HG02588 (cell line): Measurements from ENCODE around the gene RBM33.
"Not testable (repeated sequence)": the region's sequence is repeated elsewhere in the genome, so short reads cannot be mapped to it uniquely, and the experiment has no call there.

Experiments
- ATAC-seq: cut with Tn5 transposase; IDR thresholded peaks from one replicate; pipeline ENCODE4 v1.9.1; 2021; ENCODE audit warnings: mild to moderate bottlenecking, moderate library complexity; ENCODE audit not compliant: unreplicated experiment

The RBM33 gene, protein sequence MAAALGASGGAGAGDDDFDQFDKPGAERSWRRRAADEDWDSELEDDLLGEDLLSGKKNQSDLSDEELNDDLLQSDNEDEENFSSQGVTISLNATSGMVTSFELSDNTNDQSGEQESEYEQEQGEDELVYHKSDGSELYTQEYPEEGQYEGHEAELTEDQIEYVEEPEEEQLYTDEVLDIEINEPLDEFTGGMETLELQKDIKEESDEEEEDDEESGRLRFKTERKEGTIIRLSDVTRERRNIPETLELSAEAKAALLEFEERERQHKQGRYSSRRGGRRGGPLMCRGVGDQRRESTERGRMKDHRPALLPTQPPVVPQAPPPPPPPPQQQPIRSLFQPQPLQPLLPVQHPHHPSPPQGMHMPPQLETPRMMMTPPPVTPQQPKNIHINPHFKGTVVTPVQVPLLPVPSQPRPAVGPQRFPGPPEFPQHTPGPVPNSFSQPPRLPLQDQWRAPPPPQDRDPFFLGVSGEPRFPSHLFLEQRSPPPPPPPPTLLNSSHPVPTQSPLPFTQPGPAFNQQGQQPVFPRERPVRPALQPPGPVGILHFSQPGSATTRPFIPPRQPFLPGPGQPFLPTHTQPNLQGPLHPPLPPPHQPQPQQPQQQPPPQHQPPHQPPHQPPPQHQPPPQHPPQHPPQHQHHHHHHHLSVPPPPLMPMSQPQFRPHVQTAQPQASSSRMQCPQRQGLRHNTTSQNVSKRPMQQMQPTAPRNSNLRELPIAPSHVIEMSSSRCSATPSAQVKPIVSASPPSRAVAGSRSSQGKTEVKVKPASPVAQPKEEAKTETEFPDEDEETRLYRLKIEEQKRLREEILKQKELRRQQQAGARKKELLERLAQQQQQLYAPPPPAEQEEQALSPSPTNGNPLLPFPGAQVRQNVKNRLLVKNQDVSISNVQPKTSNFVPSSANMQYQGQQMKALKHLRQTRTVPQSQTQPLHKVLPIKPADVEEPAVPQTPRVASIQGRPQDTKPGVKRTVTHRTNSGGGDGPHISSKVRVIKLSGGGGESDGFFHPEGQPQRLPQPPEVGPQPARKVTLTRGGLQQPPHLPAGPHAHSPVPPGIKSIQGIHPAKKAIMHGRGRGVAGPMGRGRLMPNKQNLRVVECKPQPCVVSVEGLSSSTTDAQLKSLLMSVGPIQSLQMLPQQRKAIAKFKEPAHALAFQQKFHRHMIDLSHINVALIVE

DNA sequence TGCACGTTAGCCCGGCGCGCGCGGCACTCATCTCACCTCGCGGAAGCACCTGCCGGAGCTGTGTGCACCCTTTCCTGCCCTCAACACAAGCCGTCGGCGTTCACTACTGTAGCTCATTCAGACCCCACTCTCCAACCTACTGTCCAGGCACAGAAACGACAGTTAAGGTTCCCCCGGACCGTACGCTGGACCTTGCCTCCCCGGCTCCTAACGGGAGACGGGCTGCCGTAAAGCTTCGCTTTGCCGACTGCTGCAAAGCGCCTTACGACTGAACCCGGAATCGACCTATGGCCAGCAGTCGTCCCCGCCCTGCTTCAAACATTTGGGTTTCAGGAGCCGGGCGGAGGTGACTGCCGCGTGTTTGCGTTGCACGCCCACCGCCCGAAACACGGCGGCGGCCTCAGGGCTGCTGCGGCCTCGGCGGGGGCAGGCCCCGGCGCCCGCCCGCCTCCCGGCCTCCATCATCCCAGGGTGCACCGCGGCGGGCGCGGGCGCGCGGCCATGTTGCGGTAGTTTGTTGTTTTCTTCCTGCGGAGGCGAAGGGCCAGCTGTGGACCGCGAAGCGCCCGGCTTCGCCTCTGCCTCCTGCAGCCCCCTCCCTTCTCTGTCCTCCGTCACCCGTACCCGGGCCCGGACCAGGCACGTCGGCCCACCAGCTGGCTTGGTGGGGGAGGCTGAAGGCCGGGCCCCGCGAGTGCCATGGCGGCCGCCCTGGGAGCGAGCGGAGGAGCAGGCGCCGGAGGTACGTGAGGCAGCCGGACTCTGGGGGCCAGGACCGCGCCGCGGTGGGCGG is at the start of gene RBM33:
Gene RBM33 (plus strand): TSS at position 484 of the 793 bp plus-strand sequence. CDS start 216 bp downstream, at position 700.
- ATAC-seq = peak; percentile 78

DNA sequence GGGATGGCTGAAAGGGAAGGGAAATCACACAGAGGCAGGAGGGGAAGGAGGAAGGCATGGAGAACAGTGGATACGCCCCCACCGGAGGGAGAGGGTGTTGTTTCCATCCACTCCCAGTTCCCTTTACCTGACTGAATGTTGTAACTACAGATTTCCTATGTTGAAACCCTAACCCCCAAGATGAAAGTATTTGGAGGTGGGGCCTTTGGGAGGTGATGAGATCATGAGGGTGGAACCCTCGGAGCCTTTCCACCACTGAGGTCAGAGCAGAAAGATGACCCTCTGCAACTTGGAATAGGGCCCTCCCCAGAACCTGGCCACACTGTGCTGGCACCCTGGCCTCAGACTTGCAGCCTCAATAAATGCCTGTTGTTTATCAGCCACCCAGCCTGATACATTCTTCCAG is 49.5 kb upstream of the RBM33 start:
- ATAC-seq = no peak

DNA sequence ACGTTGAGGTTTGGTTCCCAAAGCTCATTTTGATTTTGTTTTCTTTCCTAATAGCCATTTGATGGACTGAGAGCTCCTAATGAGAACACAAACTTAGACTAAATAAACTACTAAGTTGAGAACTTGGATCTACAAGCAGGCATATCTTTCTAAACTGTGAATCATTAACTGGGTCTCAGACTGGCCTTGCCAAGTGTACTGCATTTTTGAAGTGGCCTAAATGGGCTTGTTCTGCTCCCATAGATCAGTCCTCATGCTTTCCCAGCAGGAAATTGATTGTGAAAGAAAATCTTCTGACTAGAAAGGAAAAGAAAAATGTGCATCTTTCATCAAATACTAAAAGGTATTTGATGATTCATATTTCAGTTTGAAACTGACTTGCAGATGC is 46.7 kb upstream of the RBM33 start:
- no peak for ATAC-seq

DNA sequence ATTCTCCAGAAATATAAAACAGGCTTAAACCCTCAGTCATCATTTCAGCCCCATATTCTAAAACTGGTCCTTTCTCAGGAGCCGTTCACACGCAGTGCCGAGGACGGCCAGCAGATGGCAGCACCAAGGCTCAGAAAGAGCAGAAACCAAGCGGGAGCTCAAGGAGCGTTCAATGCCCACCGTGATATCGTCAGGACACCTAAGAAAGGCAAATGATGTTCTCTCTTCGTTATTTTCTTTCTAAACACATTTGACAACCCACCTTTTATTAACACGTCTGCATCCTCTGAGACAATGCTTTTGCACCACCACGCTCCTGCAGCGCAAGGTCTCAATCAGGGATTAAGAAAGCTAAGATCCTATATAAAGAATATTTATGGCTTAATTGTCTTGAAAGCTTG is 45.7 kb upstream of the RBM33 start:
- peak; percentile 49 for ATAC-seq

GRCh38 chr7:155602156-155602555 is 42.3 kb upstream of the RBM33 start:
- no peak for ATAC-seq

- no peak for ATAC-seq
Measured at GRCh38 chr7:155602750-155603149, 41.7 kb upstream of the RBM33 start.

DNA sequence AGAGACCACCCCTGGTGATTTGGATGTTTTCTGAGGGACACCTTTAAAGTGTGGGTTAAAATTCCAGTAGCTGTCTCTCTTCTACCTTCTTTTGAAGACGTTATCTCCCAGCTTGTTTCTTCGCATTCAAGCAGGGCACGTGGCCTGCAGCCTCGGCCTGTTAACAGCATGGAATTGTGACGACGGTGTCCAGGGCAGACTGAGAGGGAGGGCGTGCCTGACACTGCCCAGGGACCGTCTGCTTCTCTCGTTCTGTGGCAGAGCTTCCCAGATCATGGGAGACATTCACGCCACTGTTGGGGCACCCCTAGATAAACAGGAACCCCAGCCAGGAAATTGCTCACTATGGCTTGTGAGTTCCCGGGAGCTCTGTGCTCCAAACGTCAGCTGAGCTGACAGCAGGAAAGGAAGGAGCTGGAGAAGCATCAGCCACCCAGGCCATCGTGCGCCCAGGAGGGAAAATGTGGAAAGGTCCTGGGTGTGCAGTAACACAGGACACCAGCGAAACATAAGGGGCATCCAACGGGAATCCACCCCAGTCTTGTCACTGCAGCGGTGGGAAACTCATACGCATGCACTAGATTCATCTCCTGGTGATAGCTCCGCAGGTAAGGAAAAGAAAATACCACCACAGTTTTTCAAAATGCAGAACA is 41.1 kb upstream of the RBM33 start:
- no peak for ATAC-seq

DNA sequence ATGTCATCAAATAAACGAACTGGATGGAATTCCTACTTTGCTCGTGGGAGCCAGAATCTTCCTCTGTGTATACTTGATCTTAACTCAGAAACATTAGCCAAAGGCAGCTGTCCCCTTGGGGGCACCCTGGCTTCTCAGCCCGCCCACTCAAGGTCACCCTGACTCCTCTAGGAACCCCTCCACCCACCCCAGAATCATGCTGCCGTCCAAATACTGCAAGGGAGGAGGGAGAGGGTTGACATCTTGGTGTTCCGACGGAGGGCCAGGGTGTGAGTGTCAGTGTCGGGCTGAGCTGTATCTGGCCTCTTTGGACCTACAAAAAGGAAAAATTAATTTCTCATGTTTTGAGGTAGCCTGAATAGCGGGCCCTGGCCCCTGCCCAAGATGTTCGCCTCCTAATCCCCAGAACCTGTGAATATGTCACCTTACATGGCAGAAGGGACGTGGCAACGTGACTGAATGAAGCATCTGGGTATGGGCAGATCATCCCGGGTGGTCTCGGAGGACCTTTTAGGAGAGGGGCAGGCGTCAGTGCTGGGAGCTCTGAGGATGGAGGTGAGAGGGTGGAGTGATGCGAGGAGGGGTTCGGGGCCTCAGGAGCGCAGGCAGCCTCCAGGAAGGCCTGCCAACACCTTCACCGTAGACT is 40.5 kb upstream of the RBM33 start:
- no peak for ATAC-seq

GRCh38 chr7:155604504-155604997 is 39.9 kb upstream of the RBM33 start:
- no peak for ATAC-seq

DNA sequence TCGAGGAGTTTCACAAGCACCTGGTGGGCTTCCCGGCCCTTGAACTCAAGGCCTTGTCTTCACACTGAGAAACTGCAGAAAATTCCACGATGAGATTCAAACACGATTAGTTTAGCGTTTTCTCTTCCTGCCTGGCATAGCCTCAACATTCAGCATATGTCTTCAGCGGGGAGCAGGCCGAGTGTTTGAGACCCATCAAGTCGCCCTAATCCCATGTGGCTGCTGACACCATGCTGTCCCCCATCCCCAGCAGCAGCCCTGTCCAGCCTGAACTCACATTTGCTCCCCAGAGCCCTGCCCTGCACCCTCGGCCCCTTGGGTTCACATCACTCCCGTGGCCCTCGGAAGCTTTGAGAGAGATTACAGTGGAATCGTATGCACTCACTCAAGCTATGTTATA is 35.3 kb upstream of the RBM33 start:
- no peak for ATAC-seq

- ATAC-seq = no peak
Measured at GRCh38 chr7:155610633-155611193, 33.7 kb upstream of the RBM33 start.

GRCh38 chr7:155611808-155612447 is 32.5 kb upstream of the RBM33 start:
- no peak for ATAC-seq

GRCh38 chr7:155612658-155613057 is 31.8 kb upstream of the RBM33 start:
- ATAC-seq = no peak

DNA sequence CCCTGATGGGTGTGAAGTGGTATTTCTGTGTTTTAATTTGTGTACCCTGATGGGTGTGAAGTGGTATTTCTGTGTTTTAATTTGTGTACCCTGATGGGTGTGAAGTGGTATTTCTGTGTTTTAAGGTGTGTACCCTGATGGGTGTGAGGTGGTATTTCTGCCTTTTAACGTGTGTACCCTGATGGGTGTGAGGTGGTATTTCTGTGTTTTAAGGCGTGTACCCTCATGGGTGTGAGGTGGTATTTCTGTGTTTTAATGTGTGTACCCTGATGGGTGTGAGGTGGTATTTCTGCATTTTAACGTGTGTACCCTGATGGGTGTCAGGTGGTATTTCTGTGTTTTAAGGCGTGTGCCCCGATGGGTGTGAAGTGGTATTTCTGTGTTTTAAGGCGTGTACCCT is 29.4 kb upstream of the RBM33 start:
- not testable (repeated sequence) for ATAC-seq

GRCh38 chr7:155618708-155619633 is 25.5 kb upstream of the RBM33 start:
- no peak for ATAC-seq

- ATAC-seq = no peak
Measured at GRCh38 chr7:155619634-155620271, 24.7 kb upstream of the RBM33 start.

DNA sequence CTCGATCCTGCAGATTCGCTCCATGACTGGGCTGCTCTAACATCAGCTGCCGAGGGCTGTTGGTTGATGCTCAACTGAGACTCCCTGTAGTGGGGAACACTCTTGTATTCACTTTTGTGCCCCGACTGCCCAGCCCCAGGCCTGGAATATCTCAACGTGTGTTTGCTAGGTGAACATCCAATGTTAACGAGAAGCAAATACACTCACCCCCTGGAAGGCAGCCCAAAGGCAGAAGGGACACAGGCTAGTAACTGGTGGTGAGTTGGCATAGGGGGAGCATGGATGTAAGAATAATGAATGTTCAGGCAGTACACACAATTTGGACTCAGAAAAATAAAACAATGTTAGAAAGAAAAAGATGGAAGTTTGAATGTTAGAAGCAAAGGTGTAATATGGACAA is 24.0 kb upstream of the RBM33 start:
- no peak for ATAC-seq
